ENCODE results near the gene APIP. TPM values are rescaled to one million over a fixed set of nuclear protein-coding genes. Genes with fewer than 3 reads are reported as not detected.

The APIP gene
- total RNA-seq, 1 experiment from 2014 or later = 24.3 TPM

DNA sequence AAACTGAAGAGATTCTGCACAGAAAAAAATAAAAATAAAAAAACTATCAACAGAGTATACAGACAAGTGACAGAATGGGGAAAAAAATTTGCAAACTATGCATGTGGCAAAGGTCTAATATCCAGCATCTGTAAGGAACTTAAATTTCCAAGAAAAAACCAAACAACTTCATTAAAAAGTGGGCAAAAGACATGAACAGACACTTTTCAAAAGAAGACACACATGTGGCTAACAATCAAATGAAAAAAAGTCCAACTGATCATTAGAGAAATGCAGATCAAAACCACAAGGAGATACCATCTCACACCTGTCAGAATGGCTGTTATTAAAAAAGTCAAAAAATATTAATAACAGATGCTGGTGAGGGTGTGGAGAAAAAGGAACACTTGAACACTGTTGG, 64.3 kb downstream of the APIP start:
- Mint-ChIP-seq H3K27me3 (ENCODE audit: low read depth) (no peaks in the 10 kb centered on the region), H3K27ac (no peak overlapping the region), H3K9me3 (peaks cover 7% of the 10 kb centered on the region; the same call in 1 of the 2 replicates), H3K4me1 (peaks cover 16% of the 10 kb centered on the region), H3K4me3 (no peak overlapping the region), H3K36me3 (peaks cover 13% of the 10 kb centered on the region; the same call in 1 of the 2 replicates)
- TF ChIP-seq TEAD1 (CRISPR knock-in tag; IDR thresholded peaks at IDR 0.05) (no peak), NFATC4 (CRISPR knock-in tag; IDR thresholded peaks at IDR 0.05) (no peak), ETV6 (CRISPR knock-in tag; IDR thresholded peaks at IDR 0.05) (no peak)
- ATAC-seq (no peak), DNase-seq (ENCODE audit: low spot score) (no peak)
- ChIA-PET CTCF (no interaction called here), POLR2A (no interaction called here)

DNA sequence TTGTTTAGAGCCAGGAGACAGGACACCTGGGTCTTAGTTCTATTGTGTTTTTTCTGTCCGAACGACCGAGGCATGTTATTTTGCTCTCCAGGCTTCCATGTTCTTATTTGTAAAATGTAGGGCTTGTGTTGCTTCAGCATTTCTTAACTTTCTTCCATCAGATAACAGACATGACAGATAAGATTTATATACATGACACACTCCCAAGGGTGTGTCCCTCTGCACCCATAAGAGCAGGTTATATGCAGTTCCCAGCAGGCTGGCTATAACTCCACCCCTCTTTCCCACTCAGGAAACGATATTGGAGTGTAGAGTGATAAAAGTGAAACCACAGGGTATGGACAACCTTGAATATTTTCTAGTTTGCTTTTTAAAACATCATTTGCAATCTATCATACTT, 65.8 kb downstream of the APIP start:
- H3K27me3 Mint-ChIP-seq (ENCODE audit: low read depth) = no peaks in the 10 kb centered on the region
- no peak overlapping the region for H3K4me3 Mint-ChIP-seq
- no peak for TF ChIP-seq FOXP1 (CRISPR knock-in tag; IDR thresholded peaks at IDR 0.05; ENCODE audit: borderline replicate concordance)
- TF ChIP-seq EMX1 (CRISPR knock-in tag; IDR thresholded peaks at IDR 0.05) = no peak
- TF ChIP-seq NR2C2 (CRISPR knock-in tag; IDR thresholded peaks at IDR 0.05) = no peak
- no peak for TF ChIP-seq ZNF416 (CRISPR knock-in tag; IDR thresholded peaks at IDR 0.05)
- no peak for TF ChIP-seq RORB (CRISPR knock-in tag; IDR thresholded peaks at IDR 0.05)
- TF ChIP-seq, protein P1, sequence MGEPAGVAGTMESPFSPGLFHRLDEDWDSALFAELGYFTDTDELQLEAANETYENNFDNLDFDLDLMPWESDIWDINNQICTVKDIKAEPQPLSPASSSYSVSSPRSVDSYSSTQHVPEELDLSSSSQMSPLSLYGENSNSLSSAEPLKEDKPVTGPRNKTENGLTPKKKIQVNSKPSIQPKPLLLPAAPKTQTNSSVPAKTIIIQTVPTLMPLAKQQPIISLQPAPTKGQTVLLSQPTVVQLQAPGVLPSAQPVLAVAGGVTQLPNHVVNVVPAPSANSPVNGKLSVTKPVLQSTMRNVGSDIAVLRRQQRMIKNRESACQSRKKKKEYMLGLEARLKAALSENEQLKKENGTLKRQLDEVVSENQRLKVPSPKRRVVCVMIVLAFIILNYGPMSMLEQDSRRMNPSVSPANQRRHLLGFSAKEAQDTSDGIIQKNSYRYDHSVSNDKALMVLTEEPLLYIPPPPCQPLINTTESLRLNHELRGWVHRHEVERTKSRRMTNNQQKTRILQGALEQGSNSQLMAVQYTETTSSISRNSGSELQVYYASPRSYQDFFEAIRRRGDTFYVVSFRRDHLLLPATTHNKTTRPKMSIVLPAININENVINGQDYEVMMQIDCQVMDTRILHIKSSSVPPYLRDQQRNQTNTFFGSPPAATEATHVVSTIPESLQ (CRISPR knock-in tag; IDR thresholded peaks at IDR 0.05) = no peak
- TF ChIP-seq MXD4 (CRISPR knock-in tag; IDR thresholded peaks at IDR 0.05; ENCODE audit: borderline replicate concordance) = no peak
- TF ChIP-seq GTF2I (CRISPR knock-in tag; conservative IDR thresholded peaks at IDR 0.05) = no peak
- TF ChIP-seq, protein P2, sequence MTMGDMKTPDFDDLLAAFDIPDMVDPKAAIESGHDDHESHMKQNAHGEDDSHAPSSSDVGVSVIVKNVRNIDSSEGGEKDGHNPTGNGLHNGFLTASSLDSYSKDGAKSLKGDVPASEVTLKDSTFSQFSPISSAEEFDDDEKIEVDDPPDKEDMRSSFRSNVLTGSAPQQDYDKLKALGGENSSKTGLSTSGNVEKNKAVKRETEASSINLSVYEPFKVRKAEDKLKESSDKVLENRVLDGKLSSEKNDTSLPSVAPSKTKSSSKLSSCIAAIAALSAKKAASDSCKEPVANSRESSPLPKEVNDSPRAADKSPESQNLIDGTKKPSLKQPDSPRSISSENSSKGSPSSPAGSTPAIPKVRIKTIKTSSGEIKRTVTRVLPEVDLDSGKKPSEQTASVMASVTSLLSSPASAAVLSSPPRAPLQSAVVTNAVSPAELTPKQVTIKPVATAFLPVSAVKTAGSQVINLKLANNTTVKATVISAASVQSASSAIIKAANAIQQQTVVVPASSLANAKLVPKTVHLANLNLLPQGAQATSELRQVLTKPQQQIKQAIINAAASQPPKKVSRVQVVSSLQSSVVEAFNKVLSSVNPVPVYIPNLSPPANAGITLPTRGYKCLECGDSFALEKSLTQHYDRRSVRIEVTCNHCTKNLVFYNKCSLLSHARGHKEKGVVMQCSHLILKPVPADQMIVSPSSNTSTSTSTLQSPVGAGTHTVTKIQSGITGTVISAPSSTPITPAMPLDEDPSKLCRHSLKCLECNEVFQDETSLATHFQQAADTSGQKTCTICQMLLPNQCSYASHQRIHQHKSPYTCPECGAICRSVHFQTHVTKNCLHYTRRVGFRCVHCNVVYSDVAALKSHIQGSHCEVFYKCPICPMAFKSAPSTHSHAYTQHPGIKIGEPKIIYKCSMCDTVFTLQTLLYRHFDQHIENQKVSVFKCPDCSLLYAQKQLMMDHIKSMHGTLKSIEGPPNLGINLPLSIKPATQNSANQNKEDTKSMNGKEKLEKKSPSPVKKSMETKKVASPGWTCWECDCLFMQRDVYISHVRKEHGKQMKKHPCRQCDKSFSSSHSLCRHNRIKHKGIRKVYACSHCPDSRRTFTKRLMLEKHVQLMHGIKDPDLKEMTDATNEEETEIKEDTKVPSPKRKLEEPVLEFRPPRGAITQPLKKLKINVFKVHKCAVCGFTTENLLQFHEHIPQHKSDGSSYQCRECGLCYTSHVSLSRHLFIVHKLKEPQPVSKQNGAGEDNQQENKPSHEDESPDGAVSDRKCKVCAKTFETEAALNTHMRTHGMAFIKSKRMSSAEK (CRISPR knock-in tag; IDR thresholded peaks at IDR 0.05; ENCODE audit: borderline replicate concordance) = no peak
- TF ChIP-seq, protein P3, sequence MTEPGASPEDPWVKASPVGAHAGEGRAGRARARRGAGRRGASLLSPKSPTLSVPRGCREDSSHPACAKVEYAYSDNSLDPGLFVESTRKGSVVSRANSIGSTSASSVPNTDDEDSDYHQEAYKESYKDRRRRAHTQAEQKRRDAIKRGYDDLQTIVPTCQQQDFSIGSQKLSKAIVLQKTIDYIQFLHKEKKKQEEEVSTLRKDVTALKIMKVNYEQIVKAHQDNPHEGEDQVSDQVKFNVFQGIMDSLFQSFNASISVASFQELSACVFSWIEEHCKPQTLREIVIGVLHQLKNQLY (CRISPR knock-in tag; IDR thresholded peaks at IDR 0.05) = no peak
- TF ChIP-seq GRHL2 (CRISPR knock-in tag; IDR thresholded peaks at IDR 0.05; ENCODE audit: insufficient replicate concordance, severe bottlenecking) = no peak
- TF ChIP-seq, protein P4, sequence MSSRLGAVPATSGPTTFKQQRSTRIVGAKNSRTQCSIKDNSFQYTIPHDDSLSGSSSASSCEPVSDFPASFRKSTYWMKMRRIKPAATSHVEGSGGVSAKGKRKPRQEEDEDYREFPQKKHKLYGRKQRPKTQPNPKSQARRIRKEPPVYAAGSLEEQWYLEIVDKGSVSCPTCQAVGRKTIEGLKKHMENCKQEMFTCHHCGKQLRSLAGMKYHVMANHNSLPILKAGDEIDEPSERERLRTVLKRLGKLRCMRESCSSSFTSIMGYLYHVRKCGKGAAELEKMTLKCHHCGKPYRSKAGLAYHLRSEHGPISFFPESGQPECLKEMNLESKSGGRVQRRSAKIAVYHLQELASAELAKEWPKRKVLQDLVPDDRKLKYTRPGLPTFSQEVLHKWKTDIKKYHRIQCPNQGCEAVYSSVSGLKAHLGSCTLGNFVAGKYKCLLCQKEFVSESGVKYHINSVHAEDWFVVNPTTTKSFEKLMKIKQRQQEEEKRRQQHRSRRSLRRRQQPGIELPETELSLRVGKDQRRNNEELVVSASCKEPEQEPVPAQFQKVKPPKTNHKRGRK (CRISPR knock-in tag; IDR thresholded peaks at IDR 0.05; ENCODE audit: borderline replicate concordance) = no peak
- TF ChIP-seq, protein P5, sequence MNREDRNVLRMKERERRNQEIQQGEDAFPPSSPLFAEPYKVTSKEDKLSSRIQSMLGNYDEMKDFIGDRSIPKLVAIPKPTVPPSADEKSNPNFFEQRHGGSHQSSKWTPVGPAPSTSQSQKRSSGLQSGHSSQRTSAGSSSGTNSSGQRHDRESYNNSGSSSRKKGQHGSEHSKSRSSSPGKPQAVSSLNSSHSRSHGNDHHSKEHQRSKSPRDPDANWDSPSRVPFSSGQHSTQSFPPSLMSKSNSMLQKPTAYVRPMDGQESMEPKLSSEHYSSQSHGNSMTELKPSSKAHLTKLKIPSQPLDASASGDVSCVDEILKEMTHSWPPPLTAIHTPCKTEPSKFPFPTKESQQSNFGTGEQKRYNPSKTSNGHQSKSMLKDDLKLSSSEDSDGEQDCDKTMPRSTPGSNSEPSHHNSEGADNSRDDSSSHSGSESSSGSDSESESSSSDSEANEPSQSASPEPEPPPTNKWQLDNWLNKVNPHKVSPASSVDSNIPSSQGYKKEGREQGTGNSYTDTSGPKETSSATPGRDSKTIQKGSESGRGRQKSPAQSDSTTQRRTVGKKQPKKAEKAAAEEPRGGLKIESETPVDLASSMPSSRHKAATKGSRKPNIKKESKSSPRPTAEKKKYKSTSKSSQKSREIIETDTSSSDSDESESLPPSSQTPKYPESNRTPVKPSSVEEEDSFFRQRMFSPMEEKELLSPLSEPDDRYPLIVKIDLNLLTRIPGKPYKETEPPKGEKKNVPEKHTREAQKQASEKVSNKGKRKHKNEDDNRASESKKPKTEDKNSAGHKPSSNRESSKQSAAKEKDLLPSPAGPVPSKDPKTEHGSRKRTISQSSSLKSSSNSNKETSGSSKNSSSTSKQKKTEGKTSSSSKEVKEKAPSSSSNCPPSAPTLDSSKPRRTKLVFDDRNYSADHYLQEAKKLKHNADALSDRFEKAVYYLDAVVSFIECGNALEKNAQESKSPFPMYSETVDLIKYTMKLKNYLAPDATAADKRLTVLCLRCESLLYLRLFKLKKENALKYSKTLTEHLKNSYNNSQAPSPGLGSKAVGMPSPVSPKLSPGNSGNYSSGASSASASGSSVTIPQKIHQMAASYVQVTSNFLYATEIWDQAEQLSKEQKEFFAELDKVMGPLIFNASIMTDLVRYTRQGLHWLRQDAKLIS (CRISPR knock-in tag; IDR thresholded peaks at IDR 0.05; ENCODE audit: borderline replicate concordance) = no peak
- TF ChIP-seq, protein P6, sequence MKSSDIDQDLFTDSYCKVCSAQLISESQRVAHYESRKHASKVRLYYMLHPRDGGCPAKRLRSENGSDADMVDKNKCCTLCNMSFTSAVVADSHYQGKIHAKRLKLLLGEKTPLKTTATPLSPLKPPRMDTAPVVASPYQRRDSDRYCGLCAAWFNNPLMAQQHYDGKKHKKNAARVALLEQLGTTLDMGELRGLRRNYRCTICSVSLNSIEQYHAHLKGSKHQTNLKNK (CRISPR knock-in tag; IDR thresholded peaks at IDR 0.05) = no peak
- no peak for TF ChIP-seq NFATC4 (CRISPR knock-in tag; IDR thresholded peaks at IDR 0.05)
- TF ChIP-seq ATF1 (CRISPR knock-in tag; IDR thresholded peaks at IDR 0.05) = no peak
- TF ChIP-seq GABPB1 (CRISPR knock-in tag; IDR thresholded peaks at IDR 0.05) = no peak
- TF ChIP-seq ZNF121 (CRISPR knock-in tag; IDR thresholded peaks at IDR 0.05) = no peak
- no peak for TF ChIP-seq OVOL2 (CRISPR knock-in tag; IDR thresholded peaks at IDR 0.05; ENCODE audit: borderline replicate concordance)
- no peak overlapping the region for H3K27ac Mint-ChIP-seq
- peaks cover 8% of the 10 kb centered on the region for H3K4me1 Mint-ChIP-seq
- ChIA-PET POLR2A (no interaction called here), CTCF (interaction anchor here (1.4 kb wide), 1 partner anchor 9 kb away, joined by 3 read pairs; no protein-coding TSS in a partner anchor)
- DNase-seq (ENCODE audit: low spot score) (no peak), ATAC-seq (no peak)
- H3K9me3 Mint-ChIP-seq = peaks cover 7% of the 10 kb centered on the region; the same call in 1 of the 2 replicates
- H3K36me3 Mint-ChIP-seq = peaks cover 13% of the 10 kb centered on the region; the same call in 1 of the 2 replicates
